HG02588 (cell line): ENCODE measurements around the gene GC.
"Not testable (repeated sequence)": the region's sequence is repeated elsewhere in the genome, so short reads cannot be mapped to it uniquely, and the experiment has no call there.

ENCODE experiments used
- ATAC-seq: cut with Tn5 transposase; IDR thresholded peaks from one replicate; pipeline ENCODE4 v1.9.1; 2021; ENCODE audit warnings: mild to moderate bottlenecking, moderate library complexity; ENCODE audit not compliant: unreplicated experiment

GC gene

DNA sequence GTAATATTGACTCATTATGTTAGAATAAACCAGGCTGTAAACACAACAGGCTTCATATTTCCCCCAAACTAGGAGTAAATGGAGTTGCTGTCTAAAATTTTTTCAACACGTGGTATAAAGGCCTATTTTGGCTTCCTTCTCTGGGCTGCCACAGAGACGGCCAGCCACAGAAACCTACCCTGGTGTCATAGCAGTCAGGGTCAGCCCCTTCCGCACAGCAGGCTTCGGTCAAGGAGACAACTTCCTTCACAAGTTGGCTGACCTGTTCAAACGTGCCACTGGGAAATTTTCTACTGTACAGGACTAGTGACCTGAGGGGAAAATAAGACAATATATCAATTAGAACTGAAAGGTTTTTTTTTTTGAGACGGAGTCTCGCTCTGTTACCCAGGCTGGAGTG lies 15.8 kb downstream of the GC start:
- no peak for ATAC-seq

DNA sequence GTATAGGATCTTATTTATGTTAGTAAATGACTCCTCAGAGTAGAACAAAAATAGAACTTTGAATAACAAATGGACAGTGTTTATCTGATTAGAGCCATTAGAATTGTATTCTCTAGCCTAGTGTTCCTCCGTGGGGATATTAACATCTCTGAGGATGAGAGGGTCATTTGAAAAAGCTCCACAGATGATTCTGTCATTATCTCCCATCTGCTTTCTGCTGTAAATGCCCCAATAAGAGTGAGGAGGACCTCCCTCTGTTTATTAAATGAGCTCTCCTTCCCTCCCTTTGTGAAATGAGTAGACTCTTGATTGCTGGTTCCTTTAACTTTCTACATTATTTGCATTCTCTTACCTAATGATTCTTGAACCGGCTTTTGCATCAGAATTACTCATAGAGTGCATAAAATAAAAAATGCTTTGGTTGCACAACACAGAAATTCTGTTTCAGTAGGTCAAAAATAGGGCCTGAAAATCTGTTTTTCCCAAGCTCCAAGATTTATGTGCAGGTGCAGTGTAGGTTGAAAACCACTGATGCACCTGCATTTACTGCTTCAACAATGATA lies 18.0 kb downstream of the GC start:
- ATAC-seq, result no peak

DNA sequence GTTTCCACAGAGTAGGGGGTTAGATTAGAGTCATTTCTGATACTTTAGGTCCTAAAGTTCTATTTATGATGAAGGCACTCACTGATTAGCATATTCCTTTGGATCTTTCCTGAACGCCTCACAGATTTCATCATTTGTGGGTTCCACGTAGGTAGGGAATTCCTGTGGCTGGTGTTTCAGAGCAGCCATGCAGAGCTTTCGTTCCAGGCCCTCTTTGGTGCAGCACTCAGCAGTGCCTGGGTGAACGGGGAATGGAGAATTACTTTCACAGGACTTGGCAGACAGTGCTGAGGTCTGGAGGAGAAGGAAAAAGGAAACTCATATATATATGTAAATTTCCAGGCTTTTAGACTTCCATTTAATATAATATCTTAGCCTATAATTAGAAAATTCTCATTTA lies 18.5 kb downstream of the GC start:
- no peak for ATAC-seq

DNA sequence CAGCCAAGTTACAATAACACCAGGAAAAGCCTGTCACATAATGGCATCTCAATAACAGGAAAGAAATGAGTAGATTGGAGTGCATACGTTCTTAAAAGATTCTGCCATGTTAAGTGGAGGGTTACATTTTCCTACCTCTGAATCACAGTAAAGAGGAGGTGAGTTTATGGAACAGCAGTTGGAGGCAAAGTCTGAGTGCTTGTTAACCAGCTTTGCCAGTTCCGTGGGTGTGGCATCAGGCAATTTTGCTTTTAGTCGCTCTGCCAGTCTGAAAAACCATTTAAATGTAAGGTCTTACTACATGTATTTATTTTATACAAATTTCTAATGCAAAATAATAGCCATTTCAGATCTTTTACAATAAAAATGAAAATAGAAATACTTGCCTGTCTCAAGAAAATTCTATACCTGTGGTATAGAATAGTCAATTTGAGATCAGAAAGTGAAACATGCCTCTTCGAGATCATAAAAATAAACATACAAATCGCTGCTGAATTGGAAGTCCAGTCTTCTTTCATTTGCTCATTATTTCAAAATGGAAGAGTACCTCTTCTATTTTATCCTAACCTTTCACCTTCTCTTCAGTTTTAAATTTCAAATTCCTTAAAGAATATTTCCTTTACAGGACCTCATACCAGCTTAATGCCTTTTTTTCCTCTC lies 31.4 kb downstream of the GC start:
- ATAC-seq, result no peak

DNA sequence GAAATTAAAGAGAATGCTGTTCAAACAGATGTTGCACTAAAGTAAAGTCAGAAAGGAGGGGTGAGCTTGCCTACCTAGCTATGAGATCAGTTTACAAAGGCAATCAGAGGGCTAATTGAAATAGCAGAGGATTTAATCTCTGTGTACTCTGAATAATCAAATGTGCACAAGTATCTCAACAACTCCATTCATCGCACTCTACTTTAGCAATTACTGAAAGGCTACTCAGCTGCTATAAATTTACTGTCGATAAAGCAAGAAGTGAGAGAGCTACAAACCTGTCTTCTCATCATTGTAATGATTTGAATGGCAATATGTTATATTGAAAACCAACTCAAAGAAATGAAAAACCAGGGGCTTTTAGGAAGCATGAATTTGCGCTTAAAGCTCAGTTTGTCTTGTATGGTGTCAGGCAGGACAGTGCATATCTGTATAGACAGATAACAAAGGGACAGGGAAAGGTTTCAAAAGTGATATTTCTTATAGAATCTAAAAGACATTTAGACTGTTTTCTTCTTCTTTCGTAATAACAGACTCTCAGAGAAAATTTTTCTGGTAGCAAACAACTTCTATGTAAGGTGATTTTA lies 34.8 kb downstream of the GC start:
- no peak for ATAC-seq

DNA sequence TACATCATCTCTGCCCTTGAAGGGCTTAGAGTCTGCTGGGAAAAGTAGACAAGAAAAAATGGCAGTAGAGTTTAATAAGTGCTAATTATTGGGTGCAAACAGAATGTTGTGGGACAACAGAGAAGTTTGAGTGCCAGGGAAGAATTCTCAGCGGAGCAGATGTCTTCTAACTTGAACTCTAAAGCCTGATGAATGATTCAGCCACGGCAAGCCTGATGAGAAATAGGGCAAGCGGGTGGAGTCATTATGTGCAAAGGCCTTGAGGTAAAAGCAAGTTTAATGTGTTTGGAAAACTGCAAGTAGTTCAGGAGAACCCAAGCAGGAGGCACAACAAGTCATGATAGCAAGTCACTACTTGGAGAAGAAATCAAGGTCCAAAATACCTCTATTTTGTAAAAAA lies 37.5 kb downstream of the GC start:
- no peak for ATAC-seq

DNA sequence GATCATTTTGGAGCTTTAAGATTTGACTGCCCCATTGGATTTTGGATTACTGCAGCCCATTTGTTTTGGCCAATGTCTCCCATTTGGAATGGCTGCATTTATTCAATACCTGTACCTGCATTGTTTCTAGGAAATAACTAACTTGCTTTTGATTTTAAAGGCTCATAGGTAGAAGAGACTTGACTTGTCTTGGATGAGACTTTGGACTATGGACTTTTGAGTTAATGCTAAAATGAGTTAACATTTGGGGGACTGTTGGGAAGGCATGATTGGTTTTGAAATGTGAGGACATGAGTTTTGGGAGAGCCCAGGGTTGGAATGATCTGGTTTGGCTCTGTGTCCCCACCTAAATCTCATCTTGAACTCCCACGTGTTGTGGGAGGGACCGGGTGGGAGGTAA lies 45.1 kb downstream of the GC start:
- not testable (repeated sequence) for ATAC-seq

DNA sequence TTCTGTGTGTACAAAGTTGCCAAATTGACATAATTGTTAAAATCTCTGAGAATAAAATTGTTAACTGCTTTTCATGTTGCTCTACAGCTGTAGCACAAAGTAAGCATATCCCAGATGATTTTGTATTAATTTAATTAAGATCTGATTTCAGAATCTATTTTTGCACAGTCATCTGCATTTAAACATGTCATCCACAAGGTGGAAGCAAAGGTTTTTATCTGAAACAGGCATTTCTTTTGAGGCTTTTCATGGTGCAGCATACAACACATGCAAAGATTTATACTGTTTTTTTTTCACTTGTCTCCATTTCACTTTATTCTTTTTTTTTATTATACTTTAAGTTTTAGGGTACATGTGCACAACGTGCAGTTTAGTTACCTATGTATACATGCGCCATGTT lies 51.2 kb downstream of the GC start:
- no peak for ATAC-seq

DNA sequence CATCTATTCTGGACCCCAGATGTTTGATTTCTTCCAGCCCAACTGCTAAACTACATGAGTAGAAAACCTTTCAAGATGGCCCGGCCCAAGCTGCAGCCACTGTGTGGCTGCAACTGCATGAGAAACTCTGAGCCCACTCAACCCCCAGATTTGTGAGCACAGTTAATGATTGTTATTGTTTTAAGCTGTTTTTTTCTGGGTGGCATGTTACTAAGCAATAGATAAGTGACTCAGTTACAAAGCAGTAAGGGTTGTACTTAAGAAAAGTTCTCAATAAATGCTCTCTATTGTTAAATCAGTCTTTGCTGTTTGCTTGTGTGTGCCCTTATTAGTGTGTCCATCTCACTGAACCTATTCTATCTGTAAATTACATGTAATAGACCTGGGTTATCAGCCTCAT lies 51.8 kb downstream of the GC start:
- ATAC-seq, result no peak

DNA sequence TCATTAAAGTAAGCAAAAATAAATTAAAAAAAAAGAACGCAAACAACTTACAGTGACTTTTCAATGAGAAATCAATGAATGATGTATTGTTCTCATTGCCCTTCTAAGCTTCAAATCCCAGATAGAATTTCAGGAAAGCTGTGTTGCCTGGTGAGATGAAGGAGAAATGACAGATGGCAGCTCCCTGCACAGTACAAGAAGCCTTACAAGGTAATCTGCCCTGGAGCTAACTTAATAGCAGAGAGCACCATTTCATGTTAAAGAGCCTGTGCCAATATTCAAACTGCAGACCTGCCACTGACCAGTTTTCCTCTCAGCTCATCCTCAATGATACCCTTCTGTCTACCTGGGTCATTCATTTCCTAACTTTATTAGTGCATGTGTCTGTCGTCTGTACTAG lies 54.0 kb downstream of the GC start:
- ATAC-seq, result no peak

DNA sequence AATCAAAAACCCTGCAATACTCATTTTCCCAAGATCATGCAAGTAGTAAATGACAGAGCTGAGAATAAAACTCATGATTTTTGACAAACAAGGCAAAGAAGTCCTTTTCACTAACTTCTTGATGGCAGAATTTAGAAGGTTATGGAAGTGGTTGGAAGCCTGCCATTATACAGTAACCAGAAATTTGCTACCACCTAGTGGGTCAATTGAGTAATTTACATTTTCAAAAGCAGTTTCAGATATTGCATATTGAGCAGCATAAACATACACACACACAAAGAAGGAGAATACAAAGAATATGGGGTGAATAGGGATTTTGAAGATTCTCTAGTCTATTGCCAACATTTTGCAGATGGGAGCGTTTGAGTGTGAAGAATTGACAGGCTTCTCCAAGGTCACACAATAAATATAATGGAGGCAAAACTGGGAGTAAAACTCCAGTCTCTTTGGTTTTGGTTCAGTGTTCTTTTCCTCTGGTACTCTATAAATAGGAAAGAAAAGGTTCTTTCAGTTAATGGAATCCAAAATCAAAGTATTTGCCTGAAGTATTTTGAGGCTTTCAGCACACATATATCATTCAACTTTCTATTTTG lies 70.2 kb downstream of the GC start:
- ATAC-seq, result peak; percentile 64

DNA sequence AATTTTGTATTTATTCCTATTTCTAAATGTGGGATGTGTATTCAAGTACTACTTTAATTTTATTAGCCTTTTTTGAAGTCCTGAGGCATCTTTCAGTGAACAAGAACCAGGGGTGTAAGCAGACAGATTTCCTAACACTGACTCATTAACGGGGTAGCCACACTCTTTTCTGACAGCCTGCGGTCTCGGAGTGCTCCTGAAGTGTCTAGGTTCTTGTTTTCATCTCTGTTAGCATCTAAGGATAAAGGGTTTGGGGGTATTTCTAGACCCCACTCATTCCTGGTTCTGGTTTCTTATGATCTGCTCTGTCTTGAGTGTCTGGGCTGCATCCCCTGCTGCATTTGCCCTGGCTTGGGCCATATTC lies 71.9 kb downstream of the GC start:
- ATAC-seq, result no peak

DNA sequence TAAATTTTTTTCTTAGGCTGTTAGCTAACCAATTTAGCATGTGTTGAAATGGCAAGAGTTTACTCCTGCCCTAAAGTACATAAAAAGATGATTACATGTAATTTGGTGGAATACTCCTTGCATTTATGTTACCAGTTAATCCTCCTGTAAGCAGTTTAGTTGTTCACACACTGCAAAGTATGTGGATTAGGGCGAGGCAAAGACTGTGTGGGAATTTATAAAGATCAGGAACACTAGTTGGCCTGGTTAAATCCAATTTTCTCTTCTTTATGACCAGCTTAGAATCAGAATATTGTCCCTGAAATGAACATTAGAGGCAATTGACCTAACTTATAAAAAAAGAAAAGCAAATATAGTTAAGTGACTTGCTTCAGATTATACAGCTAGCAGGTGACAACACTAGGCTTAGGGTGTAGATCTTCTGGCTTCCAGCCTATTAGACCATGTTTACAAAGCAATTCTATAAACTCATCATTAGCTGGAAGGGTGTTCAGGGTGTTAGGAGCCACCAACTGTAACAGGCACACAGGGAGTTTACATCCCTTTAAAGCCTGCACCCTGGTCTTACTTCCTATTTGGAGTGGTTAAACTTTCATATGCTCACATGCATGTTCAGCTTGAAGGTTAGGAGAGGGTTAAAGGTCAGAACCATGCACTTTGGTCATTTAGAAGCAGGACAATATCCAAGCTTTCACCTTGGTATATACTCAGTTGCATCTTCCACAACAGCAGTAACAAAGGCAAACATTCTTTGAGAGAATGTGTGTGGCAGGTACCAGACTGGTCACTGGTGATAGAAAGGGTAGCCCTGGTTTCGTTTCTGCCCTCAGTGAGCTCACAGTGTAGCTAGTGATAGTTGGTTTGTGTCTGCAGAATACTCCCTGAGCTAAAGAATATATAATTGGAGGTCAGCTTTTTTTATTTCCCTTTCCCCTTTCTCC lies 72.6 kb downstream of the GC start:
- no peak for ATAC-seq

DNA sequence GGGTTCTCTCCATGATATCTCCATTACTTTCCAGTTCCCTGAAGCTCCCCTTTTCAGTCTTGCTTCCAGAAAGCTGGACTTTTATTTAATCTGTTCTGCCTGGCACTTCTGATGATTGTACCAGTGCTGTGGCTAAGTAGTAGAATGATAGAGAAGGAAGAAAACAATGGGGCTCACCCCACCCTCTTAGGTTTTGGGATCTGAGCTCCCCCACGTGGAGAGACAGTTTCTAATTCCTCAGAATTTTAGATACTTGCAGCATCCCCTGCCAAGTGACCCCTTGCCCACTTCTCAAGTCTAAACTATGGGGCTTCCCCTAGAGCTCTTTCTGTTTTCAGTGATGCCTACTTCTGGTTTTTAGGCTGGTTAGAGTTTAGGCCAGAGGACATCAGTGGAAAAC lies 73.9 kb downstream of the GC start:
- ATAC-seq, result no peak

DNA sequence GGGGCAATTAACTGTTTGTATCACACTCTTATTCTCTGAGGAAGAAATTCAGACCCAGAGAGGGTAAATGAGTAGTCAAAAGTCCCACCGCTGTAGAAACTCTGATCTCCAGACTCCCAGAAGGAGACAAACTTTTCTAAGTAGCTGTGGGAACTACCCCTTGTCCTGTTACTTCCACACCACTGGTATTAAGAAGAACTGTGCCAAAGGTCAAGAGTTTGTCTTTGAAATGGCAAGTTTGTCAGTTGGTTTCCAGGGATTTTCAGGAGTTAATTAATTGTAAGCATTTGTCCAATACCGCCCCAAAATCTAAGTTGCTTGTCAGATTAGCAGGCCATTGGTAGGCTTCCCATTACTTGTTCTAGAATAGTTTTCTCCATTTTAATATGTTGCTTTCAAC lies 85.7 kb downstream of the GC start:
- no peak for ATAC-seq

DNA sequence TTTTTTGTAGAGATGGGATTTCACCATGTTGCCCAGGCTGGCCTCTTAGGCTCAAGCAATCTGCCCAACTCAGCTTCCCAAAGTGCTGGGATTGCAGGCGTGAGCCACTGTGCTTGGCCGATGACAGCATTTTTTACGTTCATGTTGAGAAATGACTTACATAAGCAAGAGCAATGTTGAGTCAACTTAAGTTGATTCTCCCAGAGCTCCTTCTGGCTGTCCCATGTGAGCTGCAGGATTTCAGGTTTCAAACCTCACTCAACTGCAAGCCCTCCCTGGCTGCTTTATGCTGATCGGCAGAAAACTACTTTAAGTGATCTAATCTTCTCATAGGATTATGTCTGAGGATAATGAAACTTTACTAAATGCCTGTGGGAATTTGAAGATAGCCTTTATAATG lies 86.8 kb downstream of the GC start:
- no peak for ATAC-seq

DNA sequence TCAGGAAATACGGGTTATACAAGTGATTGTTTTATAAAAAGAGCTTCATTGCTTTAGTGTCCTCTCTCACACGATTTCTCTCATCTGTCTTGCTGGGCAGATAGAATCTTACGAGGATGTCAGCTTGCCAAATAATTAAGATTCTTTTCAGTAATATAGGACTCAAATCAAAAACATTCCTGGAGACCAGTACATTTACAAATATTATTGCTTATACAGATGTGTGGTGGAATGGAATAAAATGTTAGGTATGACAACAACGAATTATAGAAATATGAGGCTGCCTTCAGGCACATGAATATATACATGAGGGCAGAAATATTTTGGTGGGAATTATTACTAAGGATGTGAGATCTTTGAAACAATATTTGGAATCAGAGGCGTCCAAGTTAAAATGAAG lies 88.9 kb downstream of the GC start:
- ATAC-seq, result no peak

DNA sequence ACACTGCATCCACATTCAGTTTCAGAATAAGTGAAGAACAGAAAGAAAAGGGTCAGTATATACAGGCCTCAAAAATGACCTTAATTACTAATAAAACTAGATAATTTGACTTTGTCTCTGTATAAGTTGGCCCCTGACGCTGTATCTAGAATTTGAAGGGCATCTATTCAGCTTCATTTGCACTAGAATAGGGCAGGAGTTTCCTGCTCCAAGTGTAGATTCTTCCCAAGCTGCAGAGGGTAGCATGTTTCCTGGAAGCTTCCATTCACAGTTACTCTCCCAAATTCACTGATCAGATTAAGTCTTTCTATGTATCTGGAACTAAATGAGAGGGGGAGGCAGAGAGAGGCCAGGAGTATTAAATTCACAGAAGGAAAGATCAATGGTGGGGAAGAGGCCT lies 90.9 kb downstream of the GC start:
- ATAC-seq, result no peak

DNA sequence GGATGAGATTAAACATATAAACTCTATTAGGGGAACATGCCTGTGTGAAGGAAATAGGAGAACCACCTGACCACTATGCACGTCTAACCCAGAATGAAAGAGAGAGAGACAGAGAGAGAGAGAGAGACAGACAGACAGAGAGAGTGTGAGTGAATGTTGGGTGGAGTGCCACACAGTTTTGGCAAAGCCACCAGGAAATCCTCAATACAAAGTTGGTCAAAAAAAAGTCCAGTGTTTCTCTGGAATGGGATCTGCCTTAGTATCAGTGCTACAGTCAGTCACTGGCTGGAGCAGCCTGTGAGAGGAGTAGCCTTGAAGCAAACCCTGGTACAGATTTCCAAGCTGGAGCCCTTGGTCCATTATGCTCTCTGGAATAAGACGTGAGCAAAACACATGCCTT lies 91.7 kb downstream of the GC start:
- no peak for ATAC-seq
